ENCODE data around the gene TMEM11. TPM values are rescaled to one million over a fixed set of nuclear protein-coding genes. Genes with fewer than 3 reads are reported as not detected.

The TMEM11 gene
- total RNA-seq, 1 experiment from 2014 or later = 39.1 TPM

- peaks cover 6% of the 10 kb centered on the region for H3K36me3 ChIP-seq (ENCODE audit: control insufficient read depth, insufficient read depth, low read length)
- no TSS peak for BruUV-seq (replicated peaks)
- Mint-ChIP-seq H3K4me1 (ENCODE audit: low read depth, unreplicated experiment) (no peaks in the 10 kb centered on the region), H3K9me3 (ENCODE audit: unreplicated experiment) (no peaks in the 10 kb centered on the region), H3K27me3 (ENCODE audit: insufficient read depth, unreplicated experiment) (no peaks in the 10 kb centered on the region), H3K36me3 (ENCODE audit: insufficient read depth, unreplicated experiment) (peaks cover 62% of the 10 kb centered on the region), H3K4me3 (ENCODE audit: unreplicated experiment) (no peak overlapping the region), H3K27ac (ENCODE audit: unreplicated experiment) (no peak overlapping the region)
- ChIA-PET POLR2A (no interaction called here), CTCF (no interaction called here)
- TF ChIP-seq CTCF (IDR thresholded peaks at IDR 0.05; ENCODE audit: insufficient read depth in 1 of 2, low read depth in 1 of 2, low read length in 1 of 2, severe bottlenecking in 1 of 2, unreplicated experiment in 1 of 2) = no peak
- H3K4me3 ChIP-seq (ENCODE audit: low read depth, low read length) = no peak overlapping the region
- no peaks in the 10 kb centered on the region for H3K9me3 ChIP-seq
- intact Hi-C loops (cut with micrococcal nuclease; ENCODE audit: unreplicated experiment) = no loop called here
- no peak for DNase-seq
- H3K4me1 ChIP-seq = no peaks in the 10 kb centered on the region
- no peaks in the 10 kb centered on the region for H3K27me3 ChIP-seq (replicated peaks; ENCODE audit: control insufficient read depth, insufficient read depth, low read length)
These were observed 12.7 kb downstream of the TMEM11 start for GRCh38 chr17:21201298-21201595.

GRCh38 chr17:21200590-21201297 is 13.2 kb downstream of the TMEM11 start:
- no TSS peak for BruUV-seq (replicated peaks)
- H3K9me3 ChIP-seq = no peaks in the 10 kb centered on the region
- Mint-ChIP-seq H3K27ac (ENCODE audit: unreplicated experiment) (no peak overlapping the region), H3K9me3 (ENCODE audit: unreplicated experiment) (no peaks in the 10 kb centered on the region), H3K36me3 (ENCODE audit: insufficient read depth, unreplicated experiment) (peaks cover 62% of the 10 kb centered on the region), H3K27me3 (ENCODE audit: insufficient read depth, unreplicated experiment) (no peaks in the 10 kb centered on the region), H3K4me3 (ENCODE audit: unreplicated experiment) (no peak overlapping the region), H3K4me1 (ENCODE audit: low read depth, unreplicated experiment) (no peaks in the 10 kb centered on the region)
- H3K27me3 ChIP-seq (replicated peaks; ENCODE audit: control insufficient read depth, insufficient read depth, low read length) = no peaks in the 10 kb centered on the region
- CTCF ChIA-PET = no interaction called here
- H3K4me1 ChIP-seq = no peaks in the 10 kb centered on the region
- POLR2A ChIA-PET = interaction anchor here (0.6 kb wide), 1 partner anchor 152 kb away, joined by 3 read pairs; no protein-coding TSS in a partner anchor
- intact Hi-C loops (cut with micrococcal nuclease; ENCODE audit: unreplicated experiment) = no loop called here
- H3K36me3 ChIP-seq (ENCODE audit: control insufficient read depth, insufficient read depth, low read length) = peaks cover 6% of the 10 kb centered on the region
- no peak overlapping the region for H3K4me3 ChIP-seq (ENCODE audit: low read depth, low read length)
- TF ChIP-seq CTCF (IDR thresholded peaks at IDR 0.05; ENCODE audit: insufficient read depth in 1 of 2, low read depth in 1 of 2, low read length in 1 of 2, severe bottlenecking in 1 of 2, unreplicated experiment in 1 of 2) = no peak
- DNase-seq = no peak

- Mint-ChIP-seq H3K36me3 (ENCODE audit: insufficient read depth, unreplicated experiment) (peaks cover 69% of the 10 kb centered on the region), H3K27ac (ENCODE audit: unreplicated experiment) (no peak overlapping the region), H3K4me1 (ENCODE audit: low read depth, unreplicated experiment) (no peaks in the 10 kb centered on the region), H3K27me3 (ENCODE audit: insufficient read depth, unreplicated experiment) (no peaks in the 10 kb centered on the region), H3K9me3 (ENCODE audit: unreplicated experiment) (no peaks in the 10 kb centered on the region), H3K4me3 (ENCODE audit: unreplicated experiment) (no peak overlapping the region)
- DNase-seq = no peak
- no TSS peak for BruUV-seq (replicated peaks)
- Histone ChIP-seq H3K4me1 (no peaks in the 10 kb centered on the region), H3K36me3 (ENCODE audit: control insufficient read depth, insufficient read depth, low read length) (peaks cover 6% of the 10 kb centered on the region), H3K9me3 (no peaks in the 10 kb centered on the region), H3K4me3 (ENCODE audit: low read depth, low read length) (no peak overlapping the region), H3K27me3 (replicated peaks; ENCODE audit: control insufficient read depth, insufficient read depth, low read length) (no peaks in the 10 kb centered on the region)
- TF ChIP-seq CTCF (IDR thresholded peaks at IDR 0.05; ENCODE audit: insufficient read depth in 1 of 2, low read depth in 1 of 2, low read length in 1 of 2, severe bottlenecking in 1 of 2, unreplicated experiment in 1 of 2) = no peak
- POLR2A ChIA-PET = no interaction called here
- intact Hi-C loops (cut with micrococcal nuclease; ENCODE audit: unreplicated experiment) = no loop called here
- CTCF ChIA-PET = no interaction called here
These were observed 14.1 kb downstream of the TMEM11 start for GRCh38 chr17:21199856-21200255.
